OCI-LY7 (cell line): Measurements from ENCODE around the gene HEY2. TPM values are rescaled to one million over a fixed set of nuclear protein-coding genes. Genes with fewer than 3 reads are reported as not detected.

Experiments used
- BruUV-seq: library from RNA; stranded (reverse); fragments of 400-500 nt; replicated peaks from 2 replicates; lab custom pipeline; 2021; lab: Mats Ljungman, UMichigan
- CTCF ChIA-PET: fragments of 300-600 bp; sonication (Branson Sonifier 250); formaldehyde crosslinking; loops from one replicate; lab custom pipeline; 2022; ENCODE audit warnings: antibody characterized with exemption; ENCODE audit not compliant: unreplicated experiment; lab: Charles Lee
- POLR2A ChIA-PET: fragments of 300-600 bp; sonication (Branson Sonifier 250); formaldehyde crosslinking; loops from one replicate; lab custom pipeline; 2022; ENCODE audit warnings: antibody characterized with exemption; lab: Charles Lee
- DNase-seq: peaks from one replicate; pipeline ENCODE4 v3.0.0-alpha.2; 2015; ENCODE audit warnings: low spot score
- H2AFZ ChIP-seq: fragments of 200-600 bp; sonication (generic), shearing (Covaris generic); 2 replicates; pipeline ENCODE4 v1.6.1; 2014; ENCODE audit warnings: mild to moderate bottlenecking, antibody characterized with exemption, low read length, moderate library complexity
- H3K27ac ChIP-seq: fragments of 200-600 bp; sonication (generic); 2 replicates; pipeline ENCODE4 v1.5.1; 2014; ENCODE audit warnings: mixed run types, low read depth, mild to moderate bottlenecking, moderate library complexity, low read length, inconsistent platforms; ENCODE audit not compliant: poor library complexity, severe bottlenecking
- H3K36me3 ChIP-seq: fragments of 200-600 bp; sonication (generic); 2 replicates; pipeline ENCODE4 v1.6.1; 2014; ENCODE audit warnings: mild to moderate bottlenecking, antibody characterized with exemption, low read length, moderate library complexity, mixed read lengths; ENCODE audit not compliant: insufficient read depth
- H3K4me1 ChIP-seq: fragments of 200-600 bp; sonication (generic); 2 replicates; pipeline ENCODE4 v1.5.1; 2014; ENCODE audit warnings: mild to moderate bottlenecking, low read length; ENCODE audit not compliant: insufficient read depth, poor library complexity, severe bottlenecking
- H3K4me2 ChIP-seq: fragments of 200-600 bp; sonication (generic); 2 replicates; pipeline ENCODE4 v1.6.1; 2014; ENCODE audit warnings: mild to moderate bottlenecking, low read length
- H3K4me3 ChIP-seq: fragments of 200-600 bp; sonication (generic); 2 replicates; pipeline ENCODE4 v1.5.1; 2014; ENCODE audit warnings: mild to moderate bottlenecking, low read depth, low read length; ENCODE audit not compliant: poor library complexity, severe bottlenecking
- H3K79me2 ChIP-seq: fragments of 200-600 bp; sonication (generic); 2 replicates; pipeline ENCODE4 v1.6.1; 2016; ENCODE audit warnings: low read depth, mild to moderate bottlenecking, low read length, moderate library complexity, mixed read lengths; ENCODE audit not compliant: insufficient read depth
- H3K9me2 ChIP-seq: fragments of 200-600 bp; sonication (generic); 2 replicates; pipeline ENCODE4 v1.6.1; 2016; ENCODE audit warnings: mild to moderate bottlenecking, low read length, mixed read lengths; ENCODE audit not compliant: insufficient read depth
- H3K9me3 ChIP-seq: fragments of 200-600 bp; sonication (generic); 2 replicates; pipeline ENCODE4 v1.6.1; 2014; ENCODE audit warnings: mild to moderate bottlenecking, mixed run types, low read length, mixed read lengths
- H4K20me1 ChIP-seq: fragments of 200-600 bp; sonication (generic); 2 replicates; pipeline ENCODE4 v1.6.1; 2014; ENCODE audit warnings: mild to moderate bottlenecking, antibody characterized with exemption, low read length, moderate library complexity, mixed read lengths; ENCODE audit not compliant: insufficient read depth
- EZH2phosphoT487 ChIP-seq: fragments of 200-600 bp; sonication (generic); IDR thresholded peaks from 2 replicates; pipeline ENCODE4 v1.6.1; 2018; ENCODE audit warnings: low read depth, borderline replicate concordance, mild to moderate bottlenecking, mixed run types, antibody characterized with exemption, low read length, moderate library complexity, mixed read lengths
- intact Hi-C: fragments of 100-400 bp; cut with micrococcal nuclease; formaldehyde crosslinking; loops from one replicate; pipeline ENCODE4 v1.10.0; 2022; ENCODE audit not compliant: unreplicated experiment
- total RNA-seq, 2 experiments: library from RNA; depleted of rRNA in 1 of 2; stranded (reverse); fragments of >200 nt in 1 of 2; shearing (Covaris generic) in 1 of 2; gene quantifications; 2 replicates each; pipeline ENCODE4 v1.2.3, GENCODE V29; 2014 to 2022
- TF ChIP-seq, protein P1 (sequence below): fragments of 200-600 bp; sonication (generic); conservative IDR thresholded peaks from 2 replicates; pipeline ENCODE4 v1.5.1; 2014; ENCODE audit warnings: mild to moderate bottlenecking, antibody characterized with exemption, low read length, moderate library complexity, mixed read lengths

HEY2 gene
- total RNA-seq, 2 experiments from 2014 or later, result 0.32 to 1.3 TPM

DNA sequence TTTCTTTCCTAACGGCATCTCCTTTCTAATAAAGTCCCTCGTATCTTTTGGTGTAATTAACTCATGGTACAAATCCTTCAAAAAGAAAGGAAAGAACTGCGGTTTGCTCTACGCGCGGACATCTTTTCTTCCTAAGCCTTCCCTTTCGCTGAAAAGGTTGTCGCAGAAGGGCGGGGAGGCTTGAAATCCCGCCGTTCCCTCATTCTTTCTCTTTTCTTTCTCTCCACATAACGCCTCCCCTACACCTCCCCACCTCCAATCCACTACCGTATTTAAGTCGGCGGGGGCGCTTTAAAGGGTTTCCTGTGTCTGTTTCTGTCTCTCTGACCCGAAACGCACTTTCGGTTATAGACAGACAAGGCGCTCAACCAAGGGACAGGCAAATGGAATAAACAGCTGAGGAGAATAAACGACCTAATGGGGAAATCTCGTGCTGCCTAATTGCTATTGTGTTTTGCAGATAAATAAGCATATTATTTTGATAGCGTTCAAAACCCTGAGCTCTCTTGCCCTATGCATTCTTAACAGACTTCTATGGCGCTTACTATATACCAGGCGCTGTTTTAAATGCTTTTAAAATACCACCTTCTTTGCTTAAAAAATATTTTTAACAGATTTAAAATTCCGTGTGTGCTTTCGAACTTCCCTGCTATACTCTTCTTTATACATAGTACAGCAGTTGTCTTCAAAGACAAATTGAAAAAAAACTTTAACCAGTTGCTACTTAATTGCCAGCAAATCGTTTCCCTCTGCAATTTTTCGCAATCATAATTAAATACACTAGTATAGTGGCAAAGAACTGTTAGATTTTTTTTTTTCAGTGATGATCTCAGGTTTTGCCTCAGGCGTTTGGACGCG lies 2.5 kb upstream of the HEY2 start:
- intact Hi-C loops, result loop anchor here (5.0 kb wide), 1 partner anchor 150 kb away; no protein-coding TSS in a partner anchor
- BruUV-seq, result no TSS peak
- ChIA-PET CTCF (no interaction called here), POLR2A (interaction anchor here (0.5 to 2.6 kb wide), 3 partner anchors 16 to 213 kb away, joined by 3 to 10 read pairs (median 4); no protein-coding TSS in a partner anchor)
- Histone ChIP-seq H3K27ac (no peak overlapping the region), H3K79me2 (no peaks in the 10 kb centered on the region), H3K36me3 (no peaks in the 10 kb centered on the region), H4K20me1 (no peaks in the 10 kb centered on the region), H2AFZ (peak overlapping the region; percentile 26; the same call in 1 of the 2 replicates), H3K9me2 (no peaks in the 10 kb centered on the region), H3K9me3 (no peaks in the 10 kb centered on the region), H3K4me1 (peaks cover 46% of the 10 kb centered on the region), H3K4me3 (peak overlapping the region; percentile 73), H3K4me2 (peak overlapping the region; percentile 92)
- peak; percentile 61 for DNase-seq
- no peak; the same call in 1 of the 2 replicates for TF ChIP-seq EZH2phosphoT487
- TF ChIP-seq, protein P1, sequence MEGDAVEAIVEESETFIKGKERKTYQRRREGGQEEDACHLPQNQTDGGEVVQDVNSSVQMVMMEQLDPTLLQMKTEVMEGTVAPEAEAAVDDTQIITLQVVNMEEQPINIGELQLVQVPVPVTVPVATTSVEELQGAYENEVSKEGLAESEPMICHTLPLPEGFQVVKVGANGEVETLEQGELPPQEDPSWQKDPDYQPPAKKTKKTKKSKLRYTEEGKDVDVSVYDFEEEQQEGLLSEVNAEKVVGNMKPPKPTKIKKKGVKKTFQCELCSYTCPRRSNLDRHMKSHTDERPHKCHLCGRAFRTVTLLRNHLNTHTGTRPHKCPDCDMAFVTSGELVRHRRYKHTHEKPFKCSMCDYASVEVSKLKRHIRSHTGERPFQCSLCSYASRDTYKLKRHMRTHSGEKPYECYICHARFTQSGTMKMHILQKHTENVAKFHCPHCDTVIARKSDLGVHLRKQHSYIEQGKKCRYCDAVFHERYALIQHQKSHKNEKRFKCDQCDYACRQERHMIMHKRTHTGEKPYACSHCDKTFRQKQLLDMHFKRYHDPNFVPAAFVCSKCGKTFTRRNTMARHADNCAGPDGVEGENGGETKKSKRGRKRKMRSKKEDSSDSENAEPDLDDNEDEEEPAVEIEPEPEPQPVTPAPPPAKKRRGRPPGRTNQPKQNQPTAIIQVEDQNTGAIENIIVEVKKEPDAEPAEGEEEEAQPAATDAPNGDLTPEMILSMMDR, result no peak; the same call in 1 of the 2 replicates

DNA sequence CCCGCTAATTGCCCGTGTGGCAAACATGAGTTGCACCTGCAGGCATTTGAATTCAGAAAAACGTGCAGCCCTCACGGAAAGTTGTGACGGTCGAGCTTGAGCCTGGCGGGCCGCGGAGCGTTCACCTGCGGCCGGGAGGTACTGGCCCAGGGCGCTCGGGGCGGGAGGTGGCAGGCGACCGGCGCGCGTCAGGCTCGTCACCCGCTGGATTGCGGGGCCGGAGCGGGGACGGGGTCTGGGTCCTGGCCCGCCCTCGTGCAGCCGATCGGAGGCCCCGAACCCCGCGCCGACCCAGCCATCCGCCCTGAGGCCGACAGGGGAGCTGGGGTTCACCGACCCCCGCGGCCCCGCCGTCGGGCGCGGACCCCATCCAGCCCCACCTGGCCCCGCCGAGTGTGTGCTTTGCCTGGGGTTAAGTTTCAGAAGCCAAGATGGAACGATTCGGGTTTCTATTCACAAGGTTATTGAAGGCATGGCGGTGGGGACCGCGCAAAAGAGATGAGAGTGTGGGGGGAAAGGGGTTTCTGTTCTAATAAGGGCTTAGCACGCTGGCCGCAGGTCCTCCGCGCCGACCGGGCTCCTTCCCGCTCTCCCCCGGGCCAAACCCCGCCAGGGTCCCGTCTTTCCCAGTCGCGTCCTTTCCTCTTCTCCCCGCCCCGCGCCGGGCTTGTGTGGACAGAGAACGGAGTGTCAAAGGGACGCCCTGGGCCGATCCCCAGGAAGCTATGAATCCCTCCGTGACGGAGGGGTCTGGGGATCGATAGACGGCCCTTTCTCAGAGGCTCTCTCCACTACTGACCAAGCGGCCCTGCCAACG lies 1.6 kb upstream of the HEY2 start:
- DNase-seq, result peak; percentile 29
- Histone ChIP-seq H3K4me3 (peak overlapping the region; percentile 73), H3K9me3 (no peaks in the 10 kb centered on the region), H2AFZ (peak overlapping the region; percentile 92; the same call in 1 of the 2 replicates), H3K36me3 (no peaks in the 10 kb centered on the region), H3K27ac (no peak overlapping the region), H3K79me2 (no peaks in the 10 kb centered on the region), H4K20me1 (no peaks in the 10 kb centered on the region), H3K4me2 (peak overlapping the region; percentile 92), H3K4me1 (peaks cover 46% of the 10 kb centered on the region), H3K9me2 (no peaks in the 10 kb centered on the region)
- CTCF ChIA-PET, result no interaction called here
- POLR2A ChIA-PET, result interaction anchor here (0.9 to 1.5 kb wide), 2 partner anchors 33 to 446 kb away, joined by 3 to 4 read pairs; partner anchors contain the start of gene HDDC2
- no TSS peak for BruUV-seq
- intact Hi-C loops, result loop anchor here (2.0 to 5.0 kb wide), 2 partner anchors 33 to 150 kb away; no protein-coding TSS in a partner anchor
- TF ChIP-seq, protein P1, result no peak
- TF ChIP-seq EZH2phosphoT487, result peak; percentile 94; the same call in 1 of the 2 replicates
